ENCODE results near the gene ST3GAL2. TPM values are rescaled to one million over a fixed set of nuclear protein-coding genes. Genes with fewer than 3 reads are reported as not detected.
"Not testable (repeated sequence)": the region's sequence is repeated elsewhere in the genome, so short reads cannot be mapped to it uniquely, and the experiment has no call there.

ST3GAL2 gene
- total and polyA plus RNA-seq, 2 donors (not counting 3 experiments of a cell fraction or from before 2014, with no cell fraction given) = 23.0 to 50.4 TPM

- H3K9me3 ChIP-seq (replicated peaks; ENCODE audit: control insufficient read depth, insufficient read depth, low read length); H4K20me1 ChIP-seq (replicated peaks; ENCODE audit: control insufficient read depth, extremely low read depth, insufficient read depth, low read length); H3K27ac ChIP-seq (ENCODE audit: insufficient read depth, low read depth, low read length); dilution Hi-C loops (cut with MboI; ENCODE audit: extremely low pct_ligation_motif_present, low sequenced_read_pairs); BruUV-seq (replicated peaks); H3K9me1 ChIP-seq (replicated peaks; ENCODE audit: control insufficient read depth, extremely low read depth, insufficient read depth, low read length); H3K27me3 ChIP-seq (ENCODE audit: control insufficient read depth in 2 of 2, insufficient read depth in 2 of 2, low read length in 2 of 2); H2AFZ ChIP-seq (ENCODE audit: low read depth, low read length); H3K4me3 ChIP-seq (replicated peaks in 1 of 3; ENCODE audit: insufficient read depth in 1 of 3, low read depth in 1 of 3, low read length in 3 of 3); H3K79me2 ChIP-seq (ENCODE audit: control insufficient read depth, insufficient read depth, low read length); H3K4me1 ChIP-seq (ENCODE audit: control insufficient read depth, extremely low read depth, insufficient read depth, low read length); H3K9ac ChIP-seq (replicated peaks; ENCODE audit: extremely low read depth, insufficient read depth, low read length); POLR2A ChIA-PET; H3K4me2 ChIP-seq (ENCODE audit: insufficient read depth, low read length): not testable (repeated sequence)
- peaks cover 11 to 20% of the 10 kb centered on the region in 2 experiments for H3K36me3 ChIP-seq (ENCODE audit: control insufficient read depth in 2 of 2, extremely low read depth in 1 of 2, insufficient read depth in 2 of 2, low read length in 2 of 2)
- FAIRE-seq = peak; percentile 73
- CTCF ChIA-PET = interaction anchor here (0.6 to 1.9 kb wide), 27 partner anchors 10 to 401 kb away, joined by 3 to 29 read pairs (median 5); partner anchors contain the start of gene FCSK
- intact Hi-C loops (cut with micrococcal nuclease) = loop anchor here (1.0 kb wide), 1 partner anchor 283 kb away; no protein-coding TSS in a partner anchor
- DNase-seq (ENCODE audit: low read depth, low spot score) = peak; percentile 37
- TF ChIP-seq CTCF (IDR thresholded peaks at IDR 0.05; ENCODE audit: extremely low read depth in 1 of 2, insufficient read depth in 1 of 2, low read depth in 1 of 2, low read length in 2 of 2) = peak; percentile 31 to 59
Observed at GRCh38 chr16:70370145-70370544, 68.8 kb downstream of the ST3GAL2 start.

GRCh38 chr16:70364399-70364798 is 74.5 kb downstream of the ST3GAL2 start:
- DNase-seq (ENCODE audit: low read depth, low spot score) (no peak), FAIRE-seq (no peak)
- ChIA-PET POLR2A (no interaction called here), CTCF (no interaction called here)
- TF ChIP-seq CTCF (IDR thresholded peaks at IDR 0.05; ENCODE audit: extremely low read depth in 1 of 2, insufficient read depth in 1 of 2, low read depth in 1 of 2, low read length in 2 of 2) = no peak
- TF ChIP-seq GATA2 (IDR thresholded peaks at IDR 0.05; ENCODE audit: insufficient read depth, insufficient read length, low read depth, low read length) = no peak
- no peak for TF ChIP-seq JUN (IDR thresholded peaks at IDR 0.05; ENCODE audit: borderline replicate concordance, insufficient read depth, insufficient read length, low read depth)
- peaks cover 25 to 35% of the 10 kb centered on the region in 2 experiments for H3K36me3 ChIP-seq (ENCODE audit: control insufficient read depth in 2 of 2, extremely low read depth in 1 of 2, insufficient read depth in 2 of 2, low read length in 2 of 2)
- intact Hi-C loops (cut with micrococcal nuclease) = no loop called here
- dilution Hi-C loops (cut with MboI; ENCODE audit: extremely low pct_ligation_motif_present, low sequenced_read_pairs) = no loop called here
- H4K20me1 ChIP-seq (replicated peaks; ENCODE audit: control insufficient read depth, extremely low read depth, insufficient read depth, low read length) = no peaks in the 10 kb centered on the region
- no peaks in the 10 kb centered on the region for H3K27me3 ChIP-seq (ENCODE audit: control insufficient read depth in 2 of 2, insufficient read depth in 2 of 2, low read length in 2 of 2)
- no peaks in the 10 kb centered on the region for H3K9me3 ChIP-seq (replicated peaks; ENCODE audit: control insufficient read depth, insufficient read depth, low read length)
- no peaks in the 10 kb centered on the region for H3K79me2 ChIP-seq (ENCODE audit: control insufficient read depth, insufficient read depth, low read length)
- no peaks in the 10 kb centered on the region for H3K9me1 ChIP-seq (replicated peaks; ENCODE audit: control insufficient read depth, extremely low read depth, insufficient read depth, low read length)
- H2AFZ ChIP-seq (ENCODE audit: low read depth, low read length) = no peak overlapping the region
- no TSS peak for BruUV-seq (replicated peaks)
- H3K4me3 ChIP-seq (replicated peaks in 1 of 3; ENCODE audit: insufficient read depth in 1 of 3, low read depth in 1 of 3, low read length in 3 of 3) = no peak overlapping the region
- H3K4me1 ChIP-seq (ENCODE audit: control insufficient read depth, extremely low read depth, insufficient read depth, low read length) = no peaks in the 10 kb centered on the region
- H3K4me2 ChIP-seq (ENCODE audit: insufficient read depth, low read length) = no peak overlapping the region
- H3K9ac ChIP-seq (replicated peaks; ENCODE audit: extremely low read depth, insufficient read depth, low read length) = no peak overlapping the region
- H3K27ac ChIP-seq (ENCODE audit: insufficient read depth, low read depth, low read length) = no peak overlapping the region

Data from endothelial cell of umbilical vein (primary cell).